Epithelial cell of esophagus (primary cell): ENCODE measurements around the gene ZFYVE21.

Experiments used
- DNase-seq: peaks from one replicate; pipeline ENCODE4 v3.0.0; 2010; ENCODE audit warnings: low read depth
- H3K4me3 ChIP-seq: 2 replicates; pipeline ENCODE4 v1.5.1; 2011; ENCODE audit warnings: mild to moderate bottlenecking, low read length, control low read depth
- CTCF ChIP-seq: IDR thresholded peaks from 2 replicates; pipeline ENCODE4 v1.5.1; 2011; ENCODE audit warnings: low read depth, mild to moderate bottlenecking, low read length, control low read depth, inconsistent platforms; ENCODE audit not compliant: insufficient read depth; ENCODE audit errors: missing control alignments

Gene ZFYVE21

GRCh38 chr14:103782376-103782775 lies 66.8 kb downstream of the ZFYVE21 start:
- TF ChIP-seq CTCF = no peak
- DNase-seq = no peak
- no peak overlapping the region for H3K4me3 ChIP-seq
